Small intestine (tissue), 7 donors: ENCODE data around the gene FARP2. TPM values are rescaled to one million over a fixed set of nuclear protein-coding genes. Genes with fewer than 3 reads are reported as not detected.
"Not testable (repeated sequence)": the region's sequence is repeated elsewhere in the genome, so short reads cannot be mapped to it uniquely, and the experiment has no call there.

Experiments
- DNase-seq, 2 donors: peaks; one replicate each; pipeline versions ENCODE4 v3.0.0 to v3.0.0-alpha.2; 2013
- FAIRE-seq: peaks from 2 replicates; lab custom pipeline; 2012; peaks lifted over from hg19 to GRCh38; lab: Jason Lieb, UNC
- H3K27ac ChIP-seq, 3 donors: one replicate each; pipeline ENCODE4 v1.5.1; 2013; ENCODE audit warnings: low read length in 2 of 3, mild to moderate bottlenecking in 2 of 3, control low read depth in 1 of 3, inconsistent platforms in 1 of 3, low read depth in 1 of 3, moderate library complexity in 1 of 3
- H3K27me3 ChIP-seq, 3 donors: one replicate each; pipeline ENCODE4 v1.6.1; 2013; ENCODE audit warnings: low read length in 3 of 3, inconsistent platforms in 1 of 3; ENCODE audit not compliant: control insufficient read depth in 3 of 3, insufficient read depth in 3 of 3
- H3K36me3 ChIP-seq, 3 donors: one replicate each; pipeline ENCODE4 v1.6.1; 2013; ENCODE audit warnings: low read length in 3 of 3, inconsistent platforms in 1 of 3, low read depth in 1 of 3, mild to moderate bottlenecking in 1 of 3, moderate library complexity in 1 of 3; ENCODE audit not compliant: control insufficient read depth in 3 of 3, insufficient read depth in 2 of 3
- H3K4me1 ChIP-seq, 3 donors: one replicate each; pipeline ENCODE4 v1.6.1; 2013; ENCODE audit warnings: low read length in 2 of 3, inconsistent platforms in 1 of 3, low read depth in 1 of 3, mild to moderate bottlenecking in 1 of 3, moderate library complexity in 1 of 3; ENCODE audit not compliant: control insufficient read depth in 3 of 3, insufficient read depth in 2 of 3
- H3K4me3 ChIP-seq, 3 donors: one replicate each; pipeline ENCODE4 v1.5.1; 2013; ENCODE audit warnings: low read length in 3 of 3, control low read depth in 1 of 3, inconsistent platforms in 1 of 3, low read depth in 1 of 3, mild to moderate bottlenecking in 1 of 3, moderate library complexity in 1 of 3
- H3K9me3 ChIP-seq, 2 donors: one replicate each; pipeline ENCODE4 v1.6.1; 2013; ENCODE audit warnings: low read depth in 1 of 2, low read length in 1 of 2; ENCODE audit not compliant: control insufficient read depth in 2 of 2, insufficient read depth in 1 of 2
- WGBS, 3 donors: extraction: QIAGEN DNeasy Blood & Tissue Kit; methylation state at CpG; one replicate each; pipeline ENCODE4 v1.1.7; 2013; 5-methylcytosine and 5-hydroxymethylcytosine counted together
- polyA plus RNA-seq, 4 donors: library from polyadenylated mRNA; stranded (reverse) in 3 of 4; unstranded in 1 of 4; fragments of 200-250 nt in 3 of 4; fragments of 120-200 nt in 1 of 4; gene quantifications; one replicate each; pipeline versions ENCODE4 v1.2.1 to v1.2.3, GENCODE V29; 2013
- donor health status: healthy with polysubstance abuse.
- donor health status: control.
- donor health status: control.
- donor health status: Bipolar disorder and iron deficiency.
- donor health status: healthy.

Gene FARP2
- polyA plus RNA-seq, 4 donors = 25.7 to 65.3 (median 49.8) TPM

- WGBS, 3 donors = 91 to 96% (median 92%) methylated on average over 6 of the region's 6 CpGs
- no peak for DNase-seq
- no peak overlapping the region for H3K4me3 ChIP-seq
- H3K9me3 ChIP-seq = peaks cover 0 to 4% of the 10 kb centered on the region in 2 donors
- peaks cover 0 to 6% (median 0%) of the 10 kb centered on the region in 3 donors for H3K27me3 ChIP-seq
- no peaks in the 10 kb centered on the region for H3K4me1 ChIP-seq
- H3K27ac ChIP-seq = no peak overlapping the region
- H3K36me3 ChIP-seq = no peaks in the 10 kb centered on the region
- no peak for FAIRE-seq
Observed at GRCh38 chr2:241517297-241517696, 161.2 kb downstream of the FARP2 start.

- no peak for FAIRE-seq
- Histone ChIP-seq H3K27me3 (peaks cover 0 to 6% (median 0%) of the 10 kb centered on the region in 3 donors), H3K4me3 (no peak overlapping the region), H3K36me3 (no peaks in the 10 kb centered on the region), H3K9me3 (peaks cover 0 to 6% of the 10 kb centered on the region in 2 donors), H3K4me1 (no peaks in the 10 kb centered on the region), H3K27ac (no peak overlapping the region)
- WGBS, 3 donors = 74 to 82% (median 77%) methylated on average over 11 of the region's 11 CpGs
- DNase-seq = no peak
Observed at GRCh38 chr2:241519669-241520068, 163.6 kb downstream of the FARP2 start.

GRCh38 chr2:241522477-241522876 is 166.4 kb downstream of the FARP2 start:
- DNase-seq (no peak), FAIRE-seq (no peak)
- 78 to 85% (median 84%) methylated on average over 5 of the region's 5 CpGs for WGBS, 3 donors
- Histone ChIP-seq H3K4me1 (no peaks in the 10 kb centered on the region), H3K4me3 (no peak overlapping the region), H3K36me3 (no peaks in the 10 kb centered on the region), H3K9me3 (peaks cover 0 to 16% of the 10 kb centered on the region in 2 donors), H3K27me3 (peaks cover 0 to 6% (median 0%) of the 10 kb centered on the region in 3 donors), H3K27ac (no peak overlapping the region)

GRCh38 chr2:241525818-241526780 is 170.0 kb downstream of the FARP2 start:
- not testable (repeated sequence) for H3K36me3 ChIP-seq, H3K4me1 ChIP-seq, H3K27me3 ChIP-seq, H3K27ac ChIP-seq, H3K4me3 ChIP-seq, FAIRE-seq
- peaks cover 0 to 16% of the 10 kb centered on the region in 2 donors for H3K9me3 ChIP-seq
- DNase-seq = peak in 1 of 2 donors; percentile 45
- WGBS, 3 donors = 65 to 85% (median 70%) methylated on average over 31 of the region's 31 CpGs

- DNase-seq (no peak), FAIRE-seq (no peak)
- Histone ChIP-seq H3K27me3 (peaks cover 0 to 5% (median 0%) of the 10 kb centered on the region in 3 donors), H3K36me3 (no peaks in the 10 kb centered on the region), H3K27ac (no peak overlapping the region), H3K4me3 (no peak overlapping the region), H3K9me3 (peaks cover 0 to 9% of the 10 kb centered on the region in 2 donors), H3K4me1 (no peaks in the 10 kb centered on the region)
- WGBS, 3 donors = 74 to 75% (median 74%) methylated on average over 8 of the region's 8 CpGs
Observed at GRCh38 chr2:241530571-241530970, 174.5 kb downstream of the FARP2 start.

GRCh38 chr2:241531161-241531722 is 175.2 kb downstream of the FARP2 start:
- Histone ChIP-seq H3K36me3 (no peaks in the 10 kb centered on the region), H3K27ac (no peak overlapping the region), H3K27me3 (peaks cover 0 to 5% (median 0%) of the 10 kb centered on the region in 3 donors), H3K4me1 (no peaks in the 10 kb centered on the region), H3K9me3 (peaks cover 0 to 5% of the 10 kb centered on the region in 2 donors), H3K4me3 (no peak overlapping the region)
- DNase-seq (no peak), FAIRE-seq (no peak)
- WGBS, 3 donors = 81 to 85% (median 81%) methylated on average over 13 of the region's 13 CpGs

- Histone ChIP-seq H3K27me3 (peaks cover 0 to 5% (median 0%) of the 10 kb centered on the region in 3 donors), H3K36me3 (no peaks in the 10 kb centered on the region), H3K27ac (no peak overlapping the region), H3K4me3 (no peak overlapping the region), H3K9me3 (no peaks in the 10 kb centered on the region), H3K4me1 (no peaks in the 10 kb centered on the region)
- DNase-seq (peak in 1 of 2 donors; percentile 40), FAIRE-seq (no peak)
- 39 to 85% (median 59%) methylated on average over 8 of the region's 8 CpGs for WGBS, 3 donors
Observed at GRCh38 chr2:241532168-241532567, 176.1 kb downstream of the FARP2 start.

- DNase-seq (no peak), FAIRE-seq (no peak)
- Histone ChIP-seq H3K4me3 (no peak overlapping the region), H3K27me3 (peaks cover 0 to 5% (median 0%) of the 10 kb centered on the region in 3 donors), H3K9me3 (no peaks in the 10 kb centered on the region), H3K27ac (no peak overlapping the region), H3K36me3 (no peaks in the 10 kb centered on the region), H3K4me1 (no peaks in the 10 kb centered on the region)
- 68 to 86% (median 73%) methylated on average over 23 to 26 of the region's 26 CpGs for WGBS, 3 donors
Observed at GRCh38 chr2:241532733-241533601, 176.9 kb downstream of the FARP2 start.
